GM19240 (cell line): ENCODE results near the gene DKC1.
"Not testable (repeated sequence)": the region's sequence is repeated elsewhere in the genome, so short reads cannot be mapped to it uniquely, and the experiment has no call there.

ENCODE experiments used
- DNase-seq: peaks from one replicate; pipeline ENCODE4 v3.0.0; 2011; ENCODE audit warnings: low spot score; ENCODE audit not compliant: insufficient read length

The DKC1 gene

DNA sequence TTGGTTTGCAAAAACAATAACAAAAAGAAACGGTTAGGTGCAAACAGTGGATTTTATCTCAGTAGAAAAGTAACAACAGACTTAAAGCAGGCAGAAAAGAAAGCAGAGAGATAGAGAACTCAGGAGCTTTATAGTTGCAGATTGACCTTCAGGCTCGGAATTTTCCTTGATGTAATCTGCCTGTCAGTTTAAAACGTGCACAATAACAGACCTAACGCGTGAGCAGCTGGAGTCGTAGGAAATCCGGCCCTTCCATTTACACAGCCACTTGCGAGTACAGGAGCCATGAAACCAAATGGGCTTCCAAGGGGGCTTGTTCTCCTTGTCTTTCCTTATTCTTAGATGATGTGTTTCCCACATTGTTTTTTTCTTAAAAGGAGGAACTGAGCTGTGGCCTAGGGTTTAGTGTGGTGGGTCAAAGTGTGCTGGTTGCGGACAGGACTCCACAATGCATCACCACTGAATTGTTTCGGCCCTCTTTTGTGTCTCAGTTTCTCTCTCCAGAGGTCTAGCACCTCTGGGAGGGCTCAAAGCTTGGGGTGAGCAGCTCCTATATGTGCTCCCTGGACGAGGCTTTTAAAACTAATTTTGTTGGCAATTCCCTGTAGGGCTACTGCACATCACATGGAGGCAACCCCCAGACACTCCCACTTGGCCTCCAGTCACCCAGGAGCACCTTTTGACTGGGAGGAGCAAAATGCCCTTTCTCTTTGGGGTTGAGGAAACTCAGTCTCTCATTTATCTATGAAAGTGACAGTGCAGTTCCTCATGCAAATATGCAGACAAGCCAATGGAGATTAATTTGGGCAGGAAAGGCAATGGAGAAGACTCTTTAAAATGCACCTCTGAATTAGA lies 56.5 kb downstream of the DKC1 start:
- no peak for DNase-seq

DNA sequence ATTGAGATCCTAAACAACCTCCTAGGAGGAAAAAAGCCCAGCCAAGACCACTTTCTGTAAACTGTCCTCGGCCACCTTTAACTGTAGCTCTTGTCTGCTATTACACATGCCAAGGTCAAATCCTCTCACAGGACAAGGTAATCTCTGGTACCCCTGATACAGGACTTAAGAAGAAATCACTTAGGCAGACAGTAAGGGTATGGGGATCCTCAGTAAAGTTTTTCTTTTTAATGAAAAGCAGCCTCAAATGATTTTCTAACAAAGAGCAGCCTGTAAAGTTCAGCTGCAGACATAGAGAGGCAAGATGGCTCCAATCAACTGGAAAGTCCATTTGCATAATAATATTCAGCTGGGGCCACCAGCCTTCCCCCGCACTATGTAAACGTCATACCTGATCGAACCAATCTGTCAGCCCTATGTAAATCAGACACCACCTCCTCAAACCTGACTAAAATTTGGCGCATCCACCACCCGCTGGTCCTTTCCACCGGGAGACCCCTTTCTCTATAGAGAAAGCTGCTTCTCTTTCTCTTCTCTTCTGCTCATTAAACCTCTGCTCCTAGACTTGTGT lies 57.2 kb downstream of the DKC1 start:
- DNase-seq: no peak

GRCh38 chrX:154821523-154821922 lies 58.9 kb downstream of the DKC1 start:
- no peak for DNase-seq

DNA sequence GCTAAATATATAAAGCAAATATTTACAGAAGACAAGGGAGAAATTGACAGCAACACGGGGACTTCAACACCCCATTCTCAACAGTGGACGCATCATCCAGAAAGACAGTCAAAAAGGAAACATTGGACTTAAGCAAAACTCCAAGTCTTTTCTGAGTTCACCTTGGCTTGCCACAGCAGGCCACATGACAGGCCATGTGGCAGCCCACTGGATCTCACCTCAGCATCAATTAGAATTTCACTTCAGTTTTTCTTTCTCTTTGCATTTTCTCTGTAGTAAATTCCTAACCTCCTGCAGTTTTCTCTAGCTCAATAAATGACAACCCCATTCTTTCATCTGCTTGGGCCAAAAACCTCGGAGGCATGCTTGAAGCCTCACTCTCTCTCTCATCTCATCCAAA lies 59.4 kb downstream of the DKC1 start:
- no peak for DNase-seq

DNA sequence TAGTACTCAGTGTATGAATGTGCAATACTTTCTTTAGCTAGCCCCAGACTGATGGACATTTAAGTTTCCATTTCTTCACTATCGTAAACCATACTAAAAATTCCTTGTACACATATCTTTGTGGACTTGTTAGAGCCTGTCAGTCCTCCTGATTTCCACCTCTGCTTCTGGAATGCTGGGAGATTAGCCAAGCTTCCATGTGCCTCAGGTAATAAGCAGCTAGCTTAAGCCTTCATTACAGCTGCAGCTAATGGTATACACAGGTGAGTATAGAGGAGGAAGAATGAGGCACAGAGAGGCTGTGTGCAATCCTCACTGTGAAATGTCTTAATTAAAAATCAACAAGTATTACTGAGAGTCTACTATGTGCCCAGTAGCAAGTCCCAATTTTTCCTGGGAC lies 62.0 kb downstream of the DKC1 start:
- no peak for DNase-seq

GRCh38 chrX:154825586-154825985 lies 62.9 kb downstream of the DKC1 start:
- not testable (repeated sequence) for DNase-seq
